Keratinocyte (primary cell): ENCODE data around the gene NCKAP1.

Source experiments
- CTCF ChIP-seq, 3 experiments: IDR thresholded peaks in 1 of 3; conservative IDR thresholded peaks in 1 of 3; optimal IDR thresholded peaks in 1 of 3; 2 replicates in 2 of 3; 3 replicates in 1 of 3; pipeline versions ENCODE3 to v1.5.1; 2011; ENCODE audit warnings: low read length in 3 of 3, mild to moderate bottlenecking in 3 of 3, moderate library complexity in 2 of 3, control low read depth in 1 of 3, inconsistent platforms in 1 of 3; ENCODE audit not compliant: insufficient read depth in 2 of 3; ENCODE audit errors: extremely low read depth in 1 of 3
- EZH2 ChIP-seq: IDR thresholded peaks from one replicate; pipeline ENCODE4 v1.6.1; 2012; ENCODE audit warnings: inconsistent platforms, mild to moderate bottlenecking, low read length, moderate library complexity

- TF ChIP-seq CTCF (optimal IDR thresholded peaks at IDR 0.05 in 1 of 3, IDR thresholded peaks at IDR 0.05 in 1 of 3, conservative IDR thresholded peaks at IDR 0.05 in 1 of 3; ENCODE audit: extremely low read depth in 1 of 3, insufficient read depth in 2 of 3, low read length in 3 of 3) (no peak), EZH2 (no peak)
Measured at GRCh38 chr2:182933629-182934028, 104.6 kb downstream of the NCKAP1 start.
